Omental fat pad (tissue), 4 donors: ENCODE data around the gene C6orf15. TPM values are rescaled to one million over a fixed set of nuclear protein-coding genes. Genes with fewer than 3 reads are reported as not detected.

Source experiments
- ATAC-seq: fragments of 150-250 bp; one replicate; pipeline ENCODE4 v1.9.1; 2016; ENCODE audit warnings: mild to moderate bottlenecking, moderate library complexity; ENCODE audit not compliant: low FRiP score
- DNase-seq: peaks from one replicate; pipeline ENCODE4 v3.0.0-alpha.2; 2019; ENCODE audit warnings: low spot score
- CTCF ChIP-seq, 3 donors: fragments of 450-650 bp; IDR thresholded peaks; one replicate each; pipeline ENCODE4 v1.5.1; 2016 to 2017; ENCODE audit warnings: antibody characterized with exemption in 3 of 3, mild to moderate bottlenecking in 3 of 3, moderate library complexity in 2 of 3
- total RNA-seq, 4 donors: library from RNA; depleted of rRNA; stranded (reverse); fragments of >200 nt; gene quantifications; one replicate each; pipeline ENCODE4 v1.1.0, GENCODE V29; 2016

The C6orf15 gene
- total RNA-seq, 4 donors from 2014 or later: not detected

GRCh38 chr6:31107052-31107451 is 5.3 kb downstream of the C6orf15 start:
- no peak for TF ChIP-seq CTCF (IDR thresholded peaks at IDR 0.05)
- ATAC-seq: no peak
- no peak for DNase-seq

- ATAC-seq (no peak), DNase-seq (no peak)
- no peak for TF ChIP-seq CTCF (IDR thresholded peaks at IDR 0.05)
These were observed 9.2 kb downstream of the C6orf15 start for GRCh38 chr6:31103136-31103535.

DNA sequence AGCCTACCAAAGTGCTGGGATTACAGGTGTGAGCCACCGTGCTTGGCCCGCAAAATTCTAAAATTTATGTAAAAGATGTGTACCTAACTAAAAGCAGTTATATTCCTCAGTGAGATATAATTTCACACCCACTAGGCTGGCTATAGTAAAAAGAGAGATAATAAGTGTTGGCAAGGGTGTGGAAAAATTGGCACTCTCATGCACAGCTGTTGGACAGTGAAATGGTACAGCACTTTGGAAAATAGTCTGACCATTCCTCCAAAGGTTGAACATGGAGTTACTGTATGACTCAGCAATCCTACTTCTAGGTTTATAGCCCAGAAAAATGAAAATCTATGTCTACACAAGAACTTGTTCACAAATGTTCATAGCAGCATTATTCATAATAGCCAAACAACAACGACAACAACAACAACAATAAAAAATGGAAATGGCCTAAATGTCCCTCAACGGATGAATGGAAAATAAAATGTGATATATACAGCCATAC is 13.9 kb downstream of the C6orf15 start:
- TF ChIP-seq CTCF (IDR thresholded peaks at IDR 0.05): no peak
- no peak for DNase-seq
- ATAC-seq: no peak

DNA sequence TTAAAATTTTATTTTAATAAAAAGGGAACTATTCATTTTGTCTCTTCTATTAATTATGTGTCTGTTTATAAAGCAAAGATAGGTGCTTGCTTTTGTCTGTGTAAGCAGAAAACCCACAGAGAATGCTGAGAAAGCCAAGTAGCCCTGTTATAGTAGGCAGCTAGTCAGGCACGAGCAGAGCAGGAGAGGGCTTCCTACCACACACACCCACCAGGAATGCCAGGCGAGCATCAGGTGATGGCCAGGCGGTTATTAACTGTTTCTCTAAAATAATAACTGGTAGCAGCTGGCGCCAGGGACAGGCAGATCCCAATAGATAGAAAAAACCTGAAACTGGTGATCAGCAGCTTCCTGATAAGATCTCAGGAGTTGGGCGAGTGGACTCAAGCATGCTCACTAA is 15.7 kb downstream of the C6orf15 start:
- no peak for TF ChIP-seq CTCF (IDR thresholded peaks at IDR 0.05)
- no peak for DNase-seq
- no peak for ATAC-seq

DNA sequence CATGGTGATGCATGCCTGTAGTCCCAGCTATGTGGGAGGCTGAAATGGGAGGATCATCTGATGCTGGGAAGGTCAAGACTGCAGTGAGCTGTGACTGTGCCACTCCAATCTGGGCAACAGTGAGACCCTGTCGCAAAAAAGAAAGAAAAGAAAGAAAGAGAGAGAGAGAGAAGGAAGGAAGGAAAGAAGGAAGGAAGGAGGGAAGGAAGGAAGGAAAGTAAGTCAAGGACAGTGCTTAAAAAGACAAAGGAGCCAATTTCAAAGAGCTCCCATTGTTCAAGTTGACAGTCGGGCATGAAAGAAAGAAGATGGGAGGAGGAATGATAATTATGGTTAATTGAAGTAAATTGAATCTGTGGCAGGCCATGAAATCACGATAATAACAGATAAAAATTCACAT is 16.2 kb downstream of the C6orf15 start:
- DNase-seq (no peak), ATAC-seq (no peak)
- no peak for TF ChIP-seq CTCF (IDR thresholded peaks at IDR 0.05)

DNA sequence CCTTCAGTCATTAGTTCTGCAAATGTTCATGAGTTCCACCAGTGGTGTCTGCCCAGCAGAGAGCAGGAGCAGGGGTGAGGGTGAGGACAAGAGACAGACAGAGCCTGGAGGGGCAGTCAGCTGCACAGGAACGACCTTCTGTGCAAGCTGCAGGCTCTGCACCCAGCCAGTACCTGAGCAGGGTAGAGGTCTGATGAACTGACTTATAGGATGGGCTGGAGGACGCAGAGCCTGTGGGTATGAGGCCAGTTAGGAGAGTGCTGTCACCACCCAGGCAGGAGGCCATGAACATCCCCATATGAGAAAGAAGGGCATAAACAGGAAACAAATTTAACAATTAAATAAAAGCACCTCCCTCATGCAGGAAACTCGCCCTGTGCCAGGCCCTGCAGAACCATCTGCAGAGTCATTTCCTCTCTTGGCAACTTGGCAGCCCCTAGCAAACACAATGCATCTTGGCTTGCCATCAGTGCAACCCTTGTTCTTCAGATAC is 17.9 kb downstream of the C6orf15 start:
- no peak for TF ChIP-seq CTCF (IDR thresholded peaks at IDR 0.05)
- DNase-seq (no peak), ATAC-seq (peak; percentile 48)

GRCh38 chr6:31092769-31093505 is 19.4 kb downstream of the C6orf15 start:
- TF ChIP-seq CTCF (IDR thresholded peaks at IDR 0.05): no peak
- no peak for DNase-seq
- ATAC-seq: no peak
